ENCODE results near the gene DUSP6.

The DUSP6 gene

DNA sequence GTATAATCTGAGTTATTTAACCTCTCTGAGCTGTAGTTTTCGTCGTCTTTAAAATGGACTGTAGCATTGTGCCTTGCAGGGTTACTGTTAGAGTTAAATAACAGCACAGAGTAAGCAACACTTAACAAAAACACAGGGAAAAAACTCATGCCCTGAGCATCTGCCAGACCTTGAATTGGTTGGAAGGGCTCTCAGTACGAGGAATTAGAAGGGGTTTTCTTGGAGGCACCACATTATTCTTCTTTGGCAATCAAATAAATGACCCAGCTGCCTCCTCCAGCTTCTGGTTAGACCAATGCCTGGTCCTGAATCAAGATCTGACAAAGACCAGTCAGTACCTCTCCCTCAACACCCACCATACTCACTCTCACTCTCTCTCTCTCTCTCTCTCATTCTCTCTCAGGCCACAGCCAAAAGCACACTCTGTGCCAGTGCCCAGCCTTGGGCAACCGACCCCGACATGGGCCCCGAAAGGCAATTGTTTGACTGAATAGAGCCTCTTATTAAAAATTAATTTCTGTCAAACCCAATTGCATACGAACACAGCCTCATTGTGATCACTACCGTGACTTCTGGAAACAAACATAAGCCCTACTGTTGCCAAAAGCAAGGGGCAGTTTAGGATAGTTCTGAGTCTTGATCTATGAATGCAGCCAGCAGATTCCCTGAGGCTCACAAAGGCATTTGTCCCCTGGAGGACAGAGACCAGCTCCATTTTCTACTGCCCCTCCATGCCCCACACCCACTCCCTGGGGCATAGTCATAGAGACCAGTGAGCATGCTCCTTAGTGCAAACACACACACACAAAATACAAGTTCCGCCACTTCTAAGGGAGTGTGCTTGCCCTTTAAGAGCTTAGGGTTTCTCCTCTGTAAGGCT is 23.9 kb downstream of the DUSP6 start:
- DNase-seq = no peak

DNA sequence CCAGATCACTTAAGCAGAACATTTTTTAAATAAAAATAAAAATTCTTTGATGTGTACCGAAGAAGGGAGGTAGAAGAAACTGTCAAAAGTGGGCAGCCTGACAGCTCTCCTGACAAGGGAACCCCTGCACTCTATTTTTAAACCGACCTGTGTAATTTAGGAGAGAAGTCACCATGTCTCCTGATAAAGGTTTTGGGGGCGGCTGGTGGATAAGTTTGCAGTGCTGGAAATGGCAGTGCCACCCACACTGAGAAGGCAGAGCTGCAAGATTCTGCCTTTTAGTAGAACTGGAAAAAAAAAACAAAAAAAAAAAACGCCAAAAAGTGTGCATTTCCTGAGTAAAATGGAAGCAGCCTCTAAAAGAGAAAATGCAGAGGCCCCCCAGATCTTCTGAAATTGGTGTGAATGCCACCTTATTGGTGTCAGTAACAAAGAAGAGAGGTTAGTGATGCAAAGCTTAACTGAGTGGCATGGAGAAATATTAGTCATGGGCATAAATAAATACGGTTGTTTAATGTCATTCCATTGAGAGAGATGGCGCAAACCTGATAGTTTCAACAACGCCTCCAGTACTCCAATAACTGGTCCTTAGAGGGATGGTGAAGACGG is 24.7 kb downstream of the DUSP6 start:
- no peak for DNase-seq

DNA sequence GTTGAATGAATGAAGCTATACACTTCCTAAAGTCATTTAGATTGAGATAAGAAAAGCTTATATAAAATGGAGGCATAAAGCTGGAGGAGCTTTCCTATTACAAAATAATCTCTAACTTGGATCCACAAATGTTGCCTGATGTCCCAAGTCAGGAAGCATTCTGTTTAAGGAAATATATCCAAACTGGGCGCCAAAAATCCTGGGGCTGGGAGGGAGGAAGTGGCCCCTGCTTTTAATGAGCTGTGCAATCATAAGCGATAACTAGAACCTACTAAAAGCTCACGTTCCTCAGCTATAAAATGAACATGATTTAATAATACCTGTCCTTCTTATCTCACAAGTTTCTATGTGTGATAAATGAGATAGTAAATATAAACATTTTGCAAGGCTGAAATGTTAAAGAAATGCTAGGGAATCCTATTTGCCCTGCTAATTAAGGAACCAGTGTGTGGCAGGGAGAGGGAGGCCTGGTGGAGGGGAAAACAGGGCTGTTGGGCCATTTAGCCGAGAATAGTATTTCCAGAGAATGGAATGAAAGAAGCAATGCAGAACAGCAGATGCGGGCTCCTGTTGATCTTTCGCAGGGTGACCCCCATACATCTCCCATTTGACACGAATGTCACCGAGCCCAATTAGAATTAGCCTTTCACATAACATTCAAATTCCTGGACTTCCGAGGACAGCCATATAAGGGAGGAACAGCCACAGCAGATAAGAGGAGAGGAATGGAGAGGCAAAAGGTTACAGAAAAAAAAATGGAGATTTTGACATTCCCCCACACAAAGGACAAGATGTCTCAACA is 25.9 kb downstream of the DUSP6 start:
- DNase-seq = no peak

DNA sequence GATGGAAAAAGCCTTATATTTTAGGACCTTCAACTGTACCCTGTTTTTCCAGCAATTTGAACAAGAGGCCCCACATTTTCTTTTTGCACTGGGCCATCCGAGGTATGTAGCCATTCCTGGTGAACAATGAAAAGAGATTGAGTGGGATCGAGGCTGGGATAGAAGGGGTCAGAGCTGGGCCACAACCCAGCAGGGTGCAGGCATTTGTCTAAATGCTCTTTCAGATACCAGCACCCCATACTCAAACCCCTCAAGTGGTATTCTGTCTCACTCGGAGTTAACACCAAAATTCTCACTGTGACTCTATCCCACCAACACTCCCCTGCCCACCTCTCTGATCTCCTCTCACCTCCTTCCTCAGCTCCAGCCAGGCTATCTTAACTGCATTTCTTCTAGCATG is 26.8 kb downstream of the DUSP6 start:
- DNase-seq = no peak

DNA sequence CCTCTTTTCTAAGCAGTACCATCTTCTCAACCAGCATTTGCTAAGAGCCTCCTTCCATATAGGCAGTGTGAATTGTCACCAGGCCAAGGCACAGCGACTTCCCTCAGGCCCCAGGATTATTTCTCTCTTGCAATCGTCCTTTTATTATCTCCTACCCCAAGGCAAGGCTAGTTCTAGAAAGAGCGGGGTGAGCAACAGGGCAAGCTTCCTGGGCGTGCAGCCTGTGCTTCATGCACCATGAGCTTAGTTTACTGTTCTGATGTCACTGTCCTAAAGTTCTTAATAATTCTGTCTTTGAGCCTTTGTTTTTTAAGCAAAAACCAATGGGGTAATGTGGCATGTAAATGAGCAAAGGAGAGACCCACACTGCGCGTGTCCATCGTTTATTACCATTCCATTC is 27.9 kb downstream of the DUSP6 start:
- no peak for DNase-seq

DNA sequence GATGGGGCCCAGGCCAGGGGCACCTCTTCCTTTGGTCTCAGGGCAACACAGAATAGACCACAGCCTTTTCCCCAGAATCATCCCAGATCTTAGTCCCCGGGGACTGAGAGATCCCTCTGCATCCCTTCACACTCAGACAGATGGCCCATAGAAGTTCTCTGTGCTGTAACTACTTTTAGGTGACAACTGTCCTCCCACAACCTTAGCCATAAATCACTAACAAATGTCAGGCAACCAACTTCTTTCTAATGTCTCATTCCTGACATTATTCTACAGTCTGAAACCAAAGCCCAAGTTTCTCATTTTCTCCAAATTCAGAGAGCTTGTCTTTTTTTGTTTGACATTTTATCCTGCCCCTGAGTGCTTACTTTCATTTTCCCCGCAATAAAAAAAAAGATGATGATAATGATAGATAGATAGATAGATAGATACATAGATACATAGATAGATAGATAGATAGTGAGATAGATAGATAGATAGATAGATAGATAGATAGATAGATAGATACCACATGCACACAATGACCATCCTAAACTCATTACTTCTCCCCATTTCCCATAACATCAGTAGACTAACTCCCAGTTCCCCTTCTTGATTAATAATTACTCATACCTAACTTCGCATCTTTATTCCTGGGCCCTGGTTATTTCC is 28.6 kb downstream of the DUSP6 start:
- no peak for DNase-seq

DNA sequence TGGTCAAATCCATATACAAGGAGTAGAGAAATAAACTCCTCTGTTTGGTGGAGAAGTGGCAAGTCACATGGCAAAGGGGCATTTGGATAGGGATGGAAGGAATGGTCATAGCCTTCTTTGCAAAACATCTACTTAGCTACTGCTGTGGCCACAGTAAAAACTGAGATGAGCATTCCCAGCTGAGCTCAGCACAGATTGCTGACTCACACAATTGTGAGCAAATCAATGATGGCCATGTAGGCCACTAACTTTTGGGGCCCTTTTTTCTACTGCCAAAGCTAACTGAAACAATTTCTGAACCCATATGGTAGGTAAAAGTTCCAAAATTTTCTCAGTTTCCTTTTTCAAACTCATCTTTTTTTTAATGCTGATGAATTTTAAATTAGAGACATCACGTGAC is 31.6 kb downstream of the DUSP6 start:
- DNase-seq = no peak

DNA sequence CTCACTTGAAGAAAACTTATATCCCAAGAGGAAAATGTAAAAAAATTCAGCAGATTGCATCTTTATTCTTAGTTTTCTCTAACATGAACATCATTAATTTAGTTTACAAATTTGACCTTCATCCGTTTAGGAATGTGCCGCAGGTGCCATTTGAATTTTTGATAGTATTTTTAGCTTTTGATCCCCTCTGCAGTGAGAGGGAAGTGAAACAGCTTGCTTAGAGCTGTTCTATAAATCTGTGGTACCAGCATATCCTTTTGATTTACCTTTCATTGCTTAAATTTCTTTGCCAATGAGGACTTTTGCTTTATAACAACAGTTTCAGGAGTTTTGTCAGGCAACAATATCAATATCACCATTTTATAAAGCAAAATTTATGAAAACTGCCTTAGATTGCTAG is 32.7 kb downstream of the DUSP6 start:
- DNase-seq = no peak

DNA sequence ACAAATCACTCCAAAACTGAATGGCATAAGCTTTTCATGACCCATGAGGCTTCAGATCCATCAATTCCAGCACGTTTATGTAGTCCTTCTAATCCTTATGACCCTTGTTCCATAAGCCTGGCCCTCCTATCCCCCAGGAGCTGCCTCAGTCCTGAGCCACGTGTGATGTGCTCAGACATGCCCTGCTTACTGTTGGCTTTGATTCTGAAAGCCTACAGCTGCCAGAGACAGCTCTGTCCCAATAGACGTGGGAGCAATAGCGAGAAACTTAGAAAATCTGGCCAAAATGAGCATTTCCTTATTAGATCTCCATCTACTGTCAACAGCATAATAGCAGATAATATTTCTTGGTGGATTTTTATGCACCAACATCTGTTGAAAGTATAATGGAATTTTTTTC is 33.2 kb downstream of the DUSP6 start:
- DNase-seq = no peak

DNA sequence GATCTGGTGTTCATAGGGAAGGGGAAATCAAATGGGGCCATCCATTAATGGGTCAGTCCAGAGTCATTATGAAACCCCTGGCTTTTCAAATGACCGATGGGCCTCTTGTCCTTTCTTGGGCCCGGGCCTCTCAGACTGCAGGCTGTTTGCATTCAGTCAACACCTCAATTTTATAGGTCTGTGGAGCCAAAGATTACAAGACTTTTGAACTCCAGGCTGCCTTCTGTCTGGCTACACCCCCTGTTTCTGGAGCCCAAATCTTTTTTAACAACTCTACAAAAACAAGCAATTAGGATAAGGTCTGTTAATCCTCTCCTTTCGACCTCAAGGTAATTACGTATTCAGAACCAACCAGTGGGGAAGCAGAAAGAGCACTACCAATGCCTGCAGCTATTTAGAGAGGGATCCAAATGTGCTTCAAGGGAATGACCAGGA is 35.6 kb downstream of the DUSP6 start:
- no peak for DNase-seq

DNA sequence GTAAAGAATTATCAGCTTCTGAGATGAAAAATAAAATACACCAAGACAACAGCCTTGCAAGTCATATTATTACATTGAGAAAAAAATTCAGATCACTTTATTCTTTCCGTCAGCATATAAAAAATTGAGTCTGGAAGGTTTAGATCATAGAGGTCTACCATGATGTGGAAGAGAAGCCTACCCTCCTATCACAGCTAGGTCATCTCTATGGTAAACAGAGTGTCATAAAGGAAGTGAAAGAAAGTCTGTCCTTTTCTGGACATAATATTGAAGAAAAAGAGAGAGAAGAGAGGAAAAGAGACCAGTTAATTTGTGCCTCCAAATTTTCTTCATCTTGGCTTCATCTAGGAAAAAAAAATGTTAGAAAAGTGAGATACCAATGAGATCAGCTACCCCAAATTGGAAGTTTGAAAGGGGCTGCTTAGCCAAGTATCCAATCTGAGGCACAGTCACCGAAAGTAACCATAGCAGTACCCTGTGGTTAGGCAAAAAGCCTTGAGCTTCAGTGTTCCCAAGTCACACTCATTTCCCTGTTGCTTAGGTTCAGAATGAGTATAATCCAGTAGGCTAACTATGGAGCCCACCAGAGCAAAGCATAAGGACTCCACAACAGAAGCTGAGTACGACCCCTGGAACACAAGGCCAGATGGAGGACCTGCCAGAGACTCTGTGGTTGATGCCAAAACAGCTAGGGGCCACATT is 38.1 kb downstream of the DUSP6 start:
- DNase-seq = no peak

DNA sequence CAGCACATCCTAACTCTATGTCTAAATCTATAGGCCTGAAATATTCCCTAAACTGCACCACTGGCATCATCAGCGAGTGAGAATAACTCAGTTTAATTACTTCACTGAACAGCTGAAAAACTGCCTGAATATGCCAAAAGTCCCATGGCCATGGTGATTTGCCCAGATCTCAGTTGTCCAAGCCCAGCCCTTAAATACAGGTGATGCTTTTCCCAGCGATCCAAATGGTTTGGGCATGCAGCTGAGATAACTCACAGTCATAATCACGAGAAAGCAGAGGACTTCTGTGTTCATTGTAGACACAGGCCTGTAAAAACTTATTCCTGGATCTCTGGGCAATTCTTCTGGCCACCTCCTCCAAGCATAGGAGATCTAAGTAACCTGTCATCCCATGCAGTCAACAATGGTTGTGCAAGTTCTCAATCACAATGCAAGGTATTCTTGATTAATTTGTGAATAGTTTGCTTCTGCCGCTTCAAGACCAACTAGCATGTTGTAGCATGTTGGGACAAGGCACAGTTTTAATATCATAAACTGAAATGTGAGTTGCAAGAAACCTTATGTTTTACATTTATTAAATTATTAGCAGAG is 40.5 kb downstream of the DUSP6 start:
- DNase-seq = no peak

DNA sequence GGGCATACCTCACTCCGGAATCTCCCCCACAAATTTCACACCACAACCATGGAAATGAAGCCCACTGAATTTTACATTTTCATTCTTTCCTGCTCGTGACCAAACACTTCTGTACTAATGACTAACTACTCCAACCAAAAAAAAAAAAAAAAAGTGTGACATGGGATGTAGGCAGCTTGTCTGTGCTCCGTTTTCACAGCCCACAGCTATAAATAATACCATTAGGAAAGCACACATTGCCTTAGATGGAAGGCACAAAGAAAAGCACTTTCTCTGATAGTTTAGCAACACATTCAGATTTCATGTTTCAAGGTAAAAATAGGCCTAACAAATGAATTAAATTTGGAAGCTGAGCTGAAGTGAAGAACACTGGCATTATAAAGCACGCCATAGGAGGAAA is 42.5 kb downstream of the DUSP6 start:
- DNase-seq = no peak

DNA sequence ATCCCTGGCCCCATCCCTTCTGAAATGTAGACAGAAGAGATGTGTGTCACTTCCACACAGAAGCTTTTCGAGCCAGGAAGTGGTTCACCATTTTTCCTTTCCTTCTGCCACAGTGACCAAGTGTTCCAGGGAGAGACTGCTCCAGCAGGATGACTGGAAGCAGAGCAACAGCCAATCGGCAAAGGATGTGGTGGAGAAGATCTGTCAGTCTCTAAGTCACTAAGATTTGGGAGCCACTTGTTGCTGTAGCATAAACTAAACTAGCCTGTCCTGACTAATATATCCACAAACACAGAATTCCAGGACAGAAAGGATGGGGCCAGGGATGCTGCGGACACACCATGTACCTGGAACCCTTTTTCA is 42.9 kb downstream of the DUSP6 start:
- DNase-seq = no peak

DNA sequence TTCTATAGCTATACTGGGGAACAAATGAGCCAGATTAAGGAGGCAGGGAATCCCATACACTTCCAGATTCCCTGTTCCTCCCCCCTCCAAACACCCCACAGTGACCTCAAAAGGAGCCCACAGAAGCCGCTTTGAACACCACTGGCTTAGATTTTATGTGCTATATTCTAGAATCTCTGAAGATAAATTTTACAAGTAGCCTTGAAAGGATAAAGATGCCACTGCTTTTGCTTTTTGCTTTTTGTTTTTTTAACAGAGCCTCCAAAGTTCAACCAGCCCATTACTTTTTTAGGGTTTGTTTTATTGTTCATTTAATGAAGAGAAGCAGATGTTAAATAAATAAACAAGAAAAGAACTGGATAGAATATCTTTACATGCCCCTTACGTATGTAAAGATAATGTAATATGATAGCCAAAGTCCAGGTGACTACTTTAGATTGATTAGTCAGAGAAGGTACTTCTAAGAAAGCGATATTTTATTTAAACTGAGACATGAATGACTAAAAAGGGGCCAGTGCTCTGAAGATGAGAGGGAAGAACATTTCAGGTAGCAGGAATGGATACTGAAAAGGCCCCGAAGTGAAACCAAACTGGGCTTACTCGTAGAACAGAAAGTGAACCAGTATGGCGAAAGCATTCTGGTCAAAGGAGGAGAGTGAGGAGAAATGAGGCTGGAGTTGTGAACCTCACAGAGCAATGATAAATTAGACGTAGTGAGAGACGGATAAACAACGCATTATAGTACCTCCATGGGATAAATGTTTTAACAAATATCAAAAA is 44.6 kb downstream of the DUSP6 start:
- DNase-seq = no peak

DNA sequence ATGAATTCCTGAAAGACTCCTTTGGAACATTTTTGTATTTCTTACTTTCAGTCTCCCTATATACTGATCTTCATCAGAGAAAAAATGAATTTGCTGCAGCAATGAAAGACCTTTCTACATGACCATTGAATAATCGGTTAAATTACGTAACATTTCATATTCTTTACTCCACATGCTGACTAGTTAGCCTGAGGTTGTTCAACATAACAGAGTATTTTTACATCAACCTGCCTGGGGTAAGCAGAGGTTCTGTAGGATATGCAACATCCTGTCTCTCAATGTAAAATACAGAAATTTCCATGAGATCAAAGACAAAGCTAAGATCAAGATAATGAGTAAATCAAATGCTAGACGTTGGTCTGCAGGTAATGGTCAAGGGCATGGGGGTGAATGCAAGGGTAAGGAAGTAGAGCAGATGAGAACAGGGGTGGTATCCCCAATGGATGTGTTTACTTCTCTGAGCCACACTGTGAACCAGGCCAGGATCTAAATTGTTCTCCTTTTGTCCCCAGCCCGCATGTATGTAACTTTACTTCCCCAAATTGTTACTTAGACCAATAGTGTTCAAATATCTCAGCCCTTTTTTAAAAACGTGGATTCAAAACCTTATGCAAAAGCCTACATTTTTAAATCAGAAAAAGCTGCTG is 45.4 kb downstream of the DUSP6 start:
- no peak for DNase-seq

DNA sequence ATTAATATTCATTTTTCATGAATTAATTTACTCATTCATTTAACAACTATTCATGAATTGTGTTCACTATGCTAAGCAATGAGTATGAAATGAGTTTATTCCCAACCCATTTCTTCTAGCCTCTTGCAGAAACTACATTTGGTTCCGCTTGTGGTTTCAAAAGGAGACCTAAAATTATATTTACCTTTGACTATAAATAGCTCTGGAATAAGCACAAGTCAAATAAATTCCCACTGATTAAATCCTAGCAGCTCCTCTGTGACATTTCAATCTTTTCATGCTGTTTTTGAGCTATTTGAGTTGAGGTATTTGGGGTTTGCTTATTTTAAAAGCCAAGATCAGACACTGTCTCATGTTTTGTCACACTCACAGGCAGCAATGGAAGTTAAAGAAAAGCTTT is 46.9 kb downstream of the DUSP6 start:
- DNase-seq = no peak

DNA sequence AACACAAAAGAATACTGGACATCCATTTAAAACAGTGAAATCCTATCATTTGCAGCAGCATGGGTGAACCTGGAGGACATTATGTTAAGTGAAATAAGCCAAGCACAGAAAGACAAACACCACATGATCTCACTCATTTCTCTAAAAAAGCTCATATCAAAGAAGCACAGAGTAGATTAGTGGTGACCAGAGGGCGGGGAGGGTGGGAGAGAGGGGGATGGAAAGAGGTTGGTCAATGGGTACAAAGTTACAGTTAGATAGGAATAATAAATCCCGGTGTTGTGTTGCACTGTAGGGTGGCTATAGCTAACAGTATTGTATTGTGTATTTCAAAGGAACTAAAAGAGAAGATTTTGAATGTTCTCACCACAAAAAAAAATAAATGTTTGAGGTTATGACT is 52.4 kb downstream of the DUSP6 start:
- DNase-seq = no peak

DNA sequence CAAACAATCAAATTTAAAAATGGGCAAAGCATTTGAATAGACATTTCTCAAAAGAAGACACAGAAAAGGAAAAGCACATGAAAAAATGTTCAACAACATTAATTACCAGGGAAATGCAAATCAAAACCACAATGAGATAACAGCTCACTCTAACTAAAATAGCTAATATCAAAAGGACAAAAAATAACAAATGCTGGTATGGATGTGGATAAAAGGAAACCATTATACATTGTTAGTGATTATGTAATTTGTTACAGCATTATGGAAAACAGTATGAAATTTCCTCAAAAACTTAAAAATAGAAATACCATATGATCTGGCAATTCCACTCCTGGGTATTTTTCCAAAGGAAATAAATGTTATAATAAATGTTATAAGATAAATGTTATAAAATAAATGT is 52.9 kb downstream of the DUSP6 start:
- no peak for DNase-seq
